Tracheal epithelial cell (primary cell): ENCODE results near the gene MAGEA1. TPM values are rescaled to one million over a fixed set of nuclear protein-coding genes. Genes with fewer than 3 reads are reported as not detected.

Experiments
- total RNA-seq: library from RNA; depleted of rRNA; stranded (reverse); fragments of >200 nt; gene quantifications from 2 replicates; pipeline ENCODE4 v1.2.1, GENCODE V29; 2014

The MAGEA1 gene, protein sequence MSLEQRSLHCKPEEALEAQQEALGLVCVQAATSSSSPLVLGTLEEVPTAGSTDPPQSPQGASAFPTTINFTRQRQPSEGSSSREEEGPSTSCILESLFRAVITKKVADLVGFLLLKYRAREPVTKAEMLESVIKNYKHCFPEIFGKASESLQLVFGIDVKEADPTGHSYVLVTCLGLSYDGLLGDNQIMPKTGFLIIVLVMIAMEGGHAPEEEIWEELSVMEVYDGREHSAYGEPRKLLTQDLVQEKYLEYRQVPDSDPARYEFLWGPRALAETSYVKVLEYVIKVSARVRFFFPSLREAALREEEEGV
- not detected in 2 replicates for total RNA-seq

DNA sequence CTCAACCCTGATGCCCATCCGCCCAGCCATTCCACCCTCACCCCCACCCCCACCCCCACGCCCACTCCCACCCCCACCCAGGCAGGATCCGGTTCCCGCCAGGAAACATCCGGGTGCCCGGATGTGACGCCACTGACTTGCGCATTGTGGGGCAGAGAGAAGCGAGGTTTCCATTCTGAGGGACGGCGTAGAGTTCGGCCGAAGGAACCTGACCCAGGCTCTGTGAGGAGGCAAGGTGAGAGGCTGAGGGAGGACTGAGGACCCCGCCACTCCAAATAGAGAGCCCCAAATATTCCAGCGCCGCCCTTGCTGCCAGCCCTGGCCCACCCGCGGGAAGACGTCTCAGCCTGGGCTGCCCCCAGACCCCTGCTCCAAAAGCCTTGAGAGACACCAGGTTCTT, at the start of gene MAGEA1:
Gene MAGEA1 (plus strand): TSS at position 154 of the 400 bp plus-strand sequence. CDS start 3,106 bp downstream, outside the sequence.

Other genes with a start within 250 kb of the MAGEA1 start
- not detected in 2 replicates for gene PNMA5, start 185.2 kb upstream of the MAGEA1 start, total RNA-seq
- gene PNMA3, start 122.8 kb upstream of the MAGEA1 start, total RNA-seq: under 0.01 TPM in 1 of 2 replicates, not detected in the other
- 0.43 and 0.48 TPM in 2 replicates for gene PNMA6A, start 106.8 kb upstream of the MAGEA1 start, total RNA-seq
- gene PNMA6F, start 142.5 kb downstream of the MAGEA1 start, total RNA-seq: not detected in 2 replicates
- 4.3 and 5.1 TPM in 2 replicates for gene ZNF275, start 154.9 kb downstream of the MAGEA1 start, total RNA-seq
- gene PNMA6E, start 222.1 kb downstream of the MAGEA1 start, total RNA-seq: under 0.01 TPM in 1 of 2 replicates, not detected in the other
- 0.43 and 0.72 TPM in 2 replicates for gene ZFP92, start 232.2 kb downstream of the MAGEA1 start, total RNA-seq